Measurements from ENCODE around the gene REPIN1.
"Not testable (repeated sequence)": the region's sequence is repeated elsewhere in the genome, so short reads cannot be mapped to it uniquely, and the experiment has no call there.

The REPIN1 gene

GRCh38 chr7:150379441-150380379 lies 11.1 kb downstream of the REPIN1 start:
- H3K27me3 Mint-ChIP-seq (ENCODE audit: low read depth), result no peaks in the 10 kb centered on the region
- H3K27ac Mint-ChIP-seq, result peak overlapping the region; percentile 73
- H3K4me1 Mint-ChIP-seq (ENCODE audit: low read depth), result peaks cover 49% of the 10 kb centered on the region
- H3K4me3 Mint-ChIP-seq, result peak overlapping the region; percentile 92
- no peaks in the 10 kb centered on the region for H3K9me3 Mint-ChIP-seq
- DNase-seq (ENCODE audit: low spot score), result no peak
- peaks cover 4% of the 10 kb centered on the region for H3K36me3 Mint-ChIP-seq (ENCODE audit: low read depth)

DNA sequence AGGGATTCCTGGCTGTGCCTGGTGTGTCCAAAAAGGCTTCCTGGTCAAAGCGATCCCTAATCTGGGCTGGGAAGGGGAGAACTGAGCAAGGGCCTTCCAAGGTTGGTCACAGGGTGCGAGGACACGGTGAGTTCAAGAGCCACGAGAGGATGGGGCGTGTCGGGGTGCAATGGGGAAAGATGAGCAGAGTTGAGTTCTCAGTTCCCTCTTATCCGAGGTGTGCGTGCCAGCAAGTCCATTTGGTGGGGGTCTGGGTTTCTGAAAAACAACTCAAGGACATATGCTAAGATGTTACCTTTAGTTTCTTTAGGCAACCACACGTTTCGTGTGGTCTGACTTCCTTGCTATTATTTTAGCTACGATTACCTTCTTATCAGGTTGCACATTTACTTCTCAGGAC lies 11.8 kb downstream of the REPIN1 start:
- no peaks in the 10 kb centered on the region for H3K27me3 Mint-ChIP-seq (ENCODE audit: low read depth)
- H3K9me3 Mint-ChIP-seq, result no peaks in the 10 kb centered on the region
- no peak for DNase-seq (ENCODE audit: low spot score)
- H3K4me1 Mint-ChIP-seq (ENCODE audit: low read depth), result peaks cover 46% of the 10 kb centered on the region
- H3K36me3 Mint-ChIP-seq (ENCODE audit: low read depth), result peaks cover 1% of the 10 kb centered on the region
- peak overlapping the region; percentile 92 for H3K4me3 Mint-ChIP-seq
- no peak overlapping the region for H3K27ac Mint-ChIP-seq

DNA sequence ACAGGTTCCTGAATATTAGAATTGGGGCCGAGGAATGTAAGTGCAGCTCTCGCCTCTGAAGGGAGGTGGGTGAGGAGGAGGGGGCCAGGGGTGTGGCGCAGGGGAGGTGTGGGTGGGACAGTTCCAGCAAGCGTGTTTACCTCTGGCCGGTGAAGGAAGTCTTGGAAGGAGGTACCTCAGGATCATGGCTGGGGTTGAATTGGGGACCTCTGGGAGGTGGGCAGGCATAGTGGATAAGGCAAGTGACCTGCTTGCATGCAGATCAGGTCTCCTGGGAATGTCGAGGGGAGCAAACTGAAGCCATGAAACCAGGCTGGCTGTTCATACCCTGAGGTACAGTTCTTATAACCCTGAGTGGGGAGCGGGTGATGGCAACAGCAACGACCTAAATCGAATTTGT lies 12.5 kb downstream of the REPIN1 start:
- peaks cover 41% of the 10 kb centered on the region for H3K4me1 Mint-ChIP-seq (ENCODE audit: low read depth)
- no peaks in the 10 kb centered on the region for H3K36me3 Mint-ChIP-seq (ENCODE audit: low read depth)
- no peaks in the 10 kb centered on the region for H3K9me3 Mint-ChIP-seq
- no peak for DNase-seq (ENCODE audit: low spot score)
- H3K27ac Mint-ChIP-seq, result no peak overlapping the region
- no peaks in the 10 kb centered on the region for H3K27me3 Mint-ChIP-seq (ENCODE audit: low read depth)
- H3K4me3 Mint-ChIP-seq, result no peak overlapping the region

DNA sequence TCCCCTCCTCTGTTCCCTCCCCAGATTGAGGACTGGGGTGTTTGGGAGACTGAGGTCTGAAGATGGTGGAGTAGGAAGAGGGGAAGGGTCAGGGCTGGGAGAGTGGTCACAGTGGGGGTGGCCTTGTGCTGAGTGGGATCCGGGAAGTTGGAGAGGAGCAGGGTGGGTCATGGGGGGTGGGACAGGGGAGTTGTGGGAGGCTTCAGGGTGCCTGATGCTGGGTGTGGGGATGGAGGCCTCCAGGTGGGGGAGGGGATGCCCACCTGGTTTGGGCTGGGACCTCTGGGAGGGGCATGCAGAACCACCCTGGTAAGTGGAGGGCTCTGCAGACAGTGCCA lies 13.1 kb downstream of the REPIN1 start:
- H3K36me3 Mint-ChIP-seq (ENCODE audit: low read depth), result no peaks in the 10 kb centered on the region
- no peaks in the 10 kb centered on the region for H3K9me3 Mint-ChIP-seq
- H3K4me3 Mint-ChIP-seq, result no peak overlapping the region
- H3K27me3 Mint-ChIP-seq (ENCODE audit: low read depth), result no peaks in the 10 kb centered on the region
- no peak for DNase-seq (ENCODE audit: low spot score)
- H3K4me1 Mint-ChIP-seq (ENCODE audit: low read depth), result peaks cover 38% of the 10 kb centered on the region
- no peak overlapping the region for H3K27ac Mint-ChIP-seq

DNA sequence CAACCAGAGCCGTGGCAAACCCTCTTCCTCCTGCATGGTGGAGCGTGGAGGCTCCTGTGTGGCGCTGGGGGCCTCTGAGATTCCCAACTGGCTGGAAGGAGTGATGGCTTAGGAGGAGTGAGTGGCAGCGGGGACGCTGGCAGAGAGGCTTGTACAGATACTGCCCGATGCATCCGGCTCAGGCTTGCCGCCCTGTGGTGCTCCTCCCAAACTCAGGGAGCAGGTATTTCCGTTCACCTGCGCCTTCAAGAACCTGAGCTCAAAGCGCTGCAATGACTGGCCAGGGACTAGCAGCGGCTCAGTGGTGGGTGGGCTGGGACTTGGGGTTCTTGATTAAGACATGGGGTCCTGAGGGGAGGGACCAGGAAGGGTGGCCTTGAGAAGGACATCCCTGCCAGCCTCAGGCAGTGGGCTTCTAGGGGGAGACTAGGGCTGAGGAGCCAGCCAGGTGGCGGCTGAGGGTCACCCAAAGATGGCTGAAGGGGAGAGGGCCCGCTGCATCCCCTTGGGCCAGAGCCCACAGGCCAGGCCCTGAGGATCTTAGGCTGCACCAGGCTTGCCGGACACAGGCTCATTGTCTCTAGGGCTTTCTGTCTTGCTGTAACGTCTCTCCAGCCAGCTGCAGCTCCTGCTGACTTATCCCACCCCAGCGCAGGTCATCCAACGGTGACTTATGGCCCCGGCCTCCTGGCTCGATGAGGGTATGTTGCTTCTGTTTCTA lies 13.7 kb downstream of the REPIN1 start:
- H3K27me3 Mint-ChIP-seq (ENCODE audit: low read depth), result no peaks in the 10 kb centered on the region
- no peaks in the 10 kb centered on the region for H3K9me3 Mint-ChIP-seq
- H3K4me1 Mint-ChIP-seq (ENCODE audit: low read depth), result peaks cover 35% of the 10 kb centered on the region
- no peak overlapping the region for H3K27ac Mint-ChIP-seq
- H3K4me3 Mint-ChIP-seq, result no peak overlapping the region
- H3K36me3 Mint-ChIP-seq (ENCODE audit: low read depth), result no peaks in the 10 kb centered on the region
- no peak for DNase-seq (ENCODE audit: low spot score)

DNA sequence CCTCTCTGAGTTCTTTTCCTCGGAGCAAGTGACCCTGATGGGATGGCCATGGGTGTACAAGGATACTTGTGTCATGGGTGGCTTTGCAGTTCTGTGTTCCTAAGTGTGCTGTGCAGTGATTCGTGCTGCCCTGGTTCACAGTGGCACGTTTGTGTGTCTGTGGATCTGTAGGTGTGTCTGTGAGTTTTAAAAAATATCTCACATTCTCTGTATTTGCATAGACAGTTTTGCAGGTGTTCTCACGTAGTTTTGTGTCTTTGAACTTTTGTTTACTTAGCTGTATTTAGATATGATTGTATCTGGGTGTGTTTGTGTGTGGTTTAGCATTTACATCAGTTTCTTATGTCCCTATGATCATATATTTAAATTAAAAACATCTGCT lies 14.2 kb downstream of the REPIN1 start:
- H3K4me3 Mint-ChIP-seq, result no peak overlapping the region
- no peaks in the 10 kb centered on the region for H3K36me3 Mint-ChIP-seq (ENCODE audit: low read depth)
- DNase-seq (ENCODE audit: low spot score), result no peak
- H3K4me1 Mint-ChIP-seq (ENCODE audit: low read depth), result peaks cover 29% of the 10 kb centered on the region
- no peaks in the 10 kb centered on the region for H3K27me3 Mint-ChIP-seq (ENCODE audit: low read depth)
- no peaks in the 10 kb centered on the region for H3K9me3 Mint-ChIP-seq
- H3K27ac Mint-ChIP-seq, result no peak overlapping the region

GRCh38 chr7:150383710-150384397 lies 15.2 kb downstream of the REPIN1 start:
- Mint-ChIP-seq H3K9me3 (no peaks in the 10 kb centered on the region), H3K4me3 (no peak overlapping the region), H3K27ac (no peak overlapping the region), H3K4me1 (ENCODE audit: low read depth) (peaks cover 24% of the 10 kb centered on the region), H3K36me3 (ENCODE audit: low read depth) (no peaks in the 10 kb centered on the region), H3K27me3 (ENCODE audit: low read depth) (no peaks in the 10 kb centered on the region)
- no peak for DNase-seq (ENCODE audit: low spot score)

GRCh38 chr7:150384406-150385301 lies 16.0 kb downstream of the REPIN1 start:
- no peaks in the 10 kb centered on the region for H3K27me3 Mint-ChIP-seq (ENCODE audit: low read depth)
- H3K36me3 Mint-ChIP-seq (ENCODE audit: low read depth), result no peaks in the 10 kb centered on the region
- DNase-seq (ENCODE audit: low spot score), result no peak
- H3K9me3 Mint-ChIP-seq, result no peaks in the 10 kb centered on the region
- H3K4me1 Mint-ChIP-seq (ENCODE audit: low read depth), result peaks cover 23% of the 10 kb centered on the region
- no peak overlapping the region for H3K4me3 Mint-ChIP-seq
- H3K27ac Mint-ChIP-seq, result no peak overlapping the region

GRCh38 chr7:150385302-150385723 lies 16.7 kb downstream of the REPIN1 start:
- Mint-ChIP-seq H3K4me1 (ENCODE audit: low read depth) (peaks cover 16% of the 10 kb centered on the region), H3K27me3 (ENCODE audit: low read depth) (no peaks in the 10 kb centered on the region), H3K27ac (no peak overlapping the region), H3K36me3 (ENCODE audit: low read depth) (no peaks in the 10 kb centered on the region), H3K4me3 (no peak overlapping the region), H3K9me3 (no peaks in the 10 kb centered on the region)
- no peak for DNase-seq (ENCODE audit: low spot score)

DNA sequence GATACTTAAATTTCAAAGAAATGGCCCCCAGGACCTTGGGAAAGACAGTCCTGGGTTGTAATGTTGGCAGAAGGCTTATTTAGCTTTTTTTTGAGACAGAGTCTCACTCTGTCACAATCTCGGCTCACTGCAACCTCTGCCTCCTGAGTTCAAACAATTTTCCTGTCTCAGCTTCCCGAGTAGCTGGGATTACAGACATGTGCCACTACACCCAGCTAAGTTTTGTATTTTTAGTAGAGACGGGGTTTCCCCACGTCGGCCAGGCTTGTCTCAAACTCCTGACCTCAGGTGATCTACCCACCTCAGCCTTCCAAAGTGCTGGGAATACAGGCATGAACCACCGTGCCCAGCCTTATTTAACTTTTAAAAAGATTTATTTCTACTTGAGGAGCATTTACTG lies 17.3 kb downstream of the REPIN1 start:
- peaks cover 11% of the 10 kb centered on the region for H3K4me1 Mint-ChIP-seq (ENCODE audit: low read depth)
- H3K27me3 Mint-ChIP-seq (ENCODE audit: low read depth); H3K4me3 Mint-ChIP-seq; DNase-seq (ENCODE audit: low spot score); H3K36me3 Mint-ChIP-seq (ENCODE audit: low read depth); H3K27ac Mint-ChIP-seq; H3K9me3 Mint-ChIP-seq: not testable (repeated sequence)

DNA sequence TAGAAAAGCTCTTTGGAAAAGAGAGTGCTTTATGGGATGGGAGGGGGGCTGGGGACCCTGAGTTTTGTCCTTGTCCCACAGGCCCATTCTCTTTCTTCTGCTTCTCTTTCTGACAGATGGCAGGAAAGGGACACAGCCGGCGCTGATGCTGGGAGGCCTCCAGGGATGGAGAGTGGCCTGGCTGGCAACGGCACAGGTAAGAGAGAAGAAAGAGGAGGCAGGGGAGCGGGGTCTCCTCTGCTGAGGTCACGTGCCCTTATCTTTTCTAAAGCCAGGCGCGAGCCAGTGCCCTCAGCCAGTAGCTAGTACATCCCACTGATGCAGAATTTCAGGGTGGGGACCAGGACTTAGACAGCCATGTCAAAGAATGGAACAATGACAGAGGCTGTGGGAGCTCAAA lies 19.7 kb downstream of the REPIN1 start:
- DNase-seq (ENCODE audit: low spot score), result no peak
- peaks cover 3% of the 10 kb centered on the region for H3K4me1 Mint-ChIP-seq (ENCODE audit: low read depth)
- no peak overlapping the region for H3K27ac Mint-ChIP-seq
- H3K36me3 Mint-ChIP-seq (ENCODE audit: low read depth), result peaks cover 11% of the 10 kb centered on the region
- H3K9me3 Mint-ChIP-seq, result no peaks in the 10 kb centered on the region
- H3K27me3 Mint-ChIP-seq (ENCODE audit: low read depth), result no peaks in the 10 kb centered on the region
- H3K4me3 Mint-ChIP-seq, result no peak overlapping the region

GRCh38 chr7:150388709-150389531 lies 20.3 kb downstream of the REPIN1 start:
- H3K4me3 Mint-ChIP-seq, result no peak overlapping the region
- DNase-seq (ENCODE audit: low spot score), result no peak
- H3K27ac Mint-ChIP-seq, result no peak overlapping the region
- H3K9me3 Mint-ChIP-seq, result no peaks in the 10 kb centered on the region
- peaks cover 11% of the 10 kb centered on the region for H3K36me3 Mint-ChIP-seq (ENCODE audit: low read depth)
- H3K27me3 Mint-ChIP-seq (ENCODE audit: low read depth), result no peaks in the 10 kb centered on the region
- H3K4me1 Mint-ChIP-seq (ENCODE audit: low read depth), result peaks cover 2% of the 10 kb centered on the region

DNA sequence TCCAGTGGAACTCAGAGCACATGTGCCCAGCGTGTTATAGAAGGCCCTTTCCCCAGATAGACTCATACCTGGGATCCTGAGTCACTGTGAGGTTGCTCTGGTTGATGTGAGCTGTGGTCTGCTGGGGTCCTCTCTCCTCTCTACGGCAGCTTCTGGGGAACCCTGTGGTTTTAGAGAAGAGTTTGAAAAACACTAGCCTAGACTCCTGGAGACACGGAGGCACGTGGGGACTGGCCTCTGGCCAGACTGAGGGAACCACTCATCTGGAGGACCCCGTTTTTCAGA lies 20.9 kb downstream of the REPIN1 start:
- Mint-ChIP-seq H3K9me3 (no peaks in the 10 kb centered on the region), H3K4me3 (no peak overlapping the region), H3K27me3 (ENCODE audit: low read depth) (no peaks in the 10 kb centered on the region), H3K27ac (no peak overlapping the region), H3K4me1 (ENCODE audit: low read depth) (peaks cover 4% of the 10 kb centered on the region), H3K36me3 (ENCODE audit: low read depth) (peaks cover 11% of the 10 kb centered on the region)
- no peak for DNase-seq (ENCODE audit: low spot score)
